Measurements from ENCODE around the gene CTRB2. TPM values are rescaled to one million over a fixed set of nuclear protein-coding genes. Genes with fewer than 3 reads are reported as not detected.

The CTRB2 gene
- total RNA-seq (2014; rRNA removed; shearing (Covaris generic)): not detected in 2 replicates
- not detected in 2 replicates for polyA plus RNA-seq (2014; cell fraction: nucleus; rRNA removed)

GRCh38 chr16:75206749-75207451 lies at the start of gene CTRB2:
CTRB2 (minus strand) TSS chr16:75207161; CDS start chr16:75207141, 20 bp downstream.
- DNase-seq (ENCODE audit: extremely low read depth, low read depth): no peak

- no peak for DNase-seq (ENCODE audit: extremely low read depth, low read depth)
Measured at GRCh38 chr16:75256059-75256571, 49.2 kb upstream of the CTRB2 start.

- DNase-seq (ENCODE audit: extremely low read depth, low read depth): peak; percentile 83
Measured at GRCh38 chr16:75254359-75254837, 47.4 kb upstream of the CTRB2 start.

GRCh38 chr16:75252946-75253911 lies 46.3 kb upstream of the CTRB2 start:
- no peak for DNase-seq (ENCODE audit: extremely low read depth, low read depth)

GRCh38 chr16:75252049-75252864 lies 45.3 kb upstream of the CTRB2 start:
- DNase-seq (ENCODE audit: extremely low read depth, low read depth): no peak

GRCh38 chr16:75251280-75252048 lies 44.5 kb upstream of the CTRB2 start, which contains the start of gene BCAR1:
BCAR1 (minus strand) TSS chr16:75251624; CDS start chr16:75251482, 142 bp downstream.
- peak; percentile 64 for DNase-seq (ENCODE audit: extremely low read depth, low read depth)

GRCh38 chr16:75250809-75251279 lies 43.9 kb upstream of the CTRB2 start:
- DNase-seq (ENCODE audit: extremely low read depth, low read depth): no peak

GRCh38 chr16:75250089-75250808 lies 43.3 kb upstream of the CTRB2 start:
- DNase-seq (ENCODE audit: extremely low read depth, low read depth): no peak

GRCh38 chr16:75249441-75249840 lies 42.5 kb upstream of the CTRB2 start:
- DNase-seq (ENCODE audit: extremely low read depth, low read depth): no peak

GRCh38 chr16:75248536-75249380 lies 41.8 kb upstream of the CTRB2 start:
- DNase-seq (ENCODE audit: extremely low read depth, low read depth): no peak

GRCh38 chr16:75248142-75248535 lies 41.2 kb upstream of the CTRB2 start:
- no peak for DNase-seq (ENCODE audit: extremely low read depth, low read depth)

GRCh38 chr16:75247249-75247648 lies 40.3 kb upstream of the CTRB2 start:
- DNase-seq (ENCODE audit: extremely low read depth, low read depth): no peak

- no peak for DNase-seq (ENCODE audit: extremely low read depth, low read depth)
Measured at GRCh38 chr16:75246504-75247205, 39.7 kb upstream of the CTRB2 start.

- DNase-seq (ENCODE audit: extremely low read depth, low read depth): no peak
Measured at GRCh38 chr16:75244844-75245758, 38.1 kb upstream of the CTRB2 start.

GRCh38 chr16:75244225-75244809 lies 37.4 kb upstream of the CTRB2 start:
- no peak for DNase-seq (ENCODE audit: extremely low read depth, low read depth)

Data from NCI-H460 (cell line).